GM12872 (cell line): ENCODE measurements around the gene BCL2L12.

Experiments
- TF ChIP-seq, protein P1 (sequence below): IDR thresholded peaks from 3 replicates; pipeline ENCODE4 v1.5.1; 2011; ENCODE audit warnings: low read depth, mild to moderate bottlenecking, low read length, moderate library complexity; ENCODE audit not compliant: insufficient read depth

Gene BCL2L12

GRCh38 chr19:49631610-49632192 lies 34.0 kb upstream of the BCL2L12 start:
- TF ChIP-seq, protein P1, sequence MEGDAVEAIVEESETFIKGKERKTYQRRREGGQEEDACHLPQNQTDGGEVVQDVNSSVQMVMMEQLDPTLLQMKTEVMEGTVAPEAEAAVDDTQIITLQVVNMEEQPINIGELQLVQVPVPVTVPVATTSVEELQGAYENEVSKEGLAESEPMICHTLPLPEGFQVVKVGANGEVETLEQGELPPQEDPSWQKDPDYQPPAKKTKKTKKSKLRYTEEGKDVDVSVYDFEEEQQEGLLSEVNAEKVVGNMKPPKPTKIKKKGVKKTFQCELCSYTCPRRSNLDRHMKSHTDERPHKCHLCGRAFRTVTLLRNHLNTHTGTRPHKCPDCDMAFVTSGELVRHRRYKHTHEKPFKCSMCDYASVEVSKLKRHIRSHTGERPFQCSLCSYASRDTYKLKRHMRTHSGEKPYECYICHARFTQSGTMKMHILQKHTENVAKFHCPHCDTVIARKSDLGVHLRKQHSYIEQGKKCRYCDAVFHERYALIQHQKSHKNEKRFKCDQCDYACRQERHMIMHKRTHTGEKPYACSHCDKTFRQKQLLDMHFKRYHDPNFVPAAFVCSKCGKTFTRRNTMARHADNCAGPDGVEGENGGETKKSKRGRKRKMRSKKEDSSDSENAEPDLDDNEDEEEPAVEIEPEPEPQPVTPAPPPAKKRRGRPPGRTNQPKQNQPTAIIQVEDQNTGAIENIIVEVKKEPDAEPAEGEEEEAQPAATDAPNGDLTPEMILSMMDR: no peak

- TF ChIP-seq, protein P1: no peak
These were observed 33.2 kb upstream of the BCL2L12 start for GRCh38 chr19:49632576-49632975.

GRCh38 chr19:49635530-49636232 lies 30.1 kb upstream of the BCL2L12 start:
- TF ChIP-seq, protein P1: no peak

GRCh38 chr19:49636233-49636932 lies 29.4 kb upstream of the BCL2L12 start:
- TF ChIP-seq, protein P1: no peak

DNA sequence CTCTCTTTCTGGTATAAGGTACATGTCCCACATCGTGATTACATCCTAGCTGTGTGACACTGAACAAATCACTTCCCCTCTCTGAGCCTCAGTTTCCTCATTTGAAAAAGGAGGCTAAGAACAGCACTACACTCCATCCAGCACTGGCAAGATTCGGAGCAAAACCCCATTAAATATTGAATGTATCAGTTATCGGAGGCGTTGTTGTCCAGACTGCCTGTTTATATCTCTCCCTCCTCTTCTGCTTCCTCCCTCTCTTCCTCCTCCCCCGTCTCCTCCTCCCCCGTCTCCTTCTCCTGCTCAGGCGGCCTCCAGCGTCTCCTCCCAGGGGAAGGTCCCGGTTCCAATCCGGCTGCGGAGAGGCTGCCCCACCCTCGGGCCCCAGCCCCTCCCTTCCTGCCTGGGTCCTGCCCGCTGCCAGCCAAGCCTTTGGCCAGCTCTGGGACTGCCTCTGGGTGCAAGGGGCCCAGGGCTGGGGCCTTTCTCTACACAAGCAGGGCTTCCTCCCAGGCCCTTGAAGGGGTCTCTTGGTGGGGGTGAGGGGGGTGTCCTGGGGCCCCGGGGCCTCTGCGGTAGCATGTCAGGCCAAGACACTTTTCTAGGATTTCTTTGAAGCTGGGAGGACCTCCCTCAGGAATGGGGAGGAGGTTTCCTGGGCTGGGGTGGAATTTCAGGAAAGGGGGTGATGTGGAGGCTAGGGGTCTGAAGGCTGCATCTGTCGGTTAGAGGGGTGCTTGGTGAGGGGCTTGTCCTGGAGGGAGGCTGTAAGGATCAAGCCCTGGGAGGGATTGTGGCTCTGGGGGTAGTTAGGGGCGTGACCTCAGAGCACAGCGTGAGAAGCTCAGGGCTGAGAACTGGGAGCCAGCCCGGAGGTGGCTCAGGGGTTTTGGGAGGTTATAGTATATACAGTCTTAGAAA lies 27.7 kb upstream of the BCL2L12 start:
- TF ChIP-seq, protein P1: no peak

- TF ChIP-seq, protein P1: no peak
These were observed 26.2 kb upstream of the BCL2L12 start for GRCh38 chr19:49639401-49640112.
